Activated T-helper 1 cell treated with anti-CD3 and anti-CD28 coated beads, Interleukin-12 subunit alpha, Interleukin-12 subunit beta, Interleukin-2, Interleukin-4 antibody, amounts not matched to agents 30 ng/mL and 10 ng/mL and 1 ng/mL, durations not matched to agents 14 hours and 24 hours and 36 hours (primary cell): Measurements from ENCODE around the gene DNAJC8. TPM values are rescaled to one million over a fixed set of nuclear protein-coding genes. Genes with fewer than 3 reads are reported as not detected.

Experiments
- DNase-seq: peaks from one replicate; pipeline ENCODE4 v3.0.0; 2021; ENCODE audit warnings: low spot score
- H3K27ac Mint-ChIP-seq: one replicate; pipeline ENCODE4 v1.8.0; 2021; ENCODE audit warnings: mild to moderate bottlenecking, mixed read lengths
- H3K27me3 Mint-ChIP-seq: one replicate; pipeline ENCODE4 v1.8.0; 2022; ENCODE audit warnings: mild to moderate bottlenecking, moderate library complexity, mixed read lengths; ENCODE audit not compliant: insufficient read depth
- H3K36me3 Mint-ChIP-seq: one replicate; pipeline ENCODE4 v1.8.0; 2021; ENCODE audit warnings: low read depth, mixed read lengths
- H3K4me1 Mint-ChIP-seq: one replicate; pipeline ENCODE4 v1.8.0; 2021; ENCODE audit warnings: low read depth, mixed read lengths
- H3K4me3 Mint-ChIP-seq: one replicate; pipeline ENCODE4 v1.8.0; 2021; ENCODE audit warnings: mild to moderate bottlenecking, moderate library complexity, mixed read lengths
- H3K9me3 Mint-ChIP-seq: one replicate; pipeline ENCODE4 v1.8.0; 2021; ENCODE audit warnings: mixed read lengths
- intact Hi-C: fragments of 100-400 bp; cut with micrococcal nuclease; formaldehyde crosslinking; loops from one replicate; pipeline ENCODE4 v1.15.1; 2024
- total RNA-seq: library from RNA; stranded (reverse); gene quantifications from 2 replicates; pipeline ENCODE4 v1.2.3, GENCODE V29; 2022

The DNAJC8 gene
- total RNA-seq, 1 donor from 2014 or later: 97.1 TPM

- peaks cover 57% of the 10 kb centered on the region for H3K4me1 Mint-ChIP-seq
- DNase-seq: no peak
- H3K9me3 Mint-ChIP-seq: no peaks in the 10 kb centered on the region
- peak overlapping the region; percentile 19 for H3K4me3 Mint-ChIP-seq
- peaks cover 5% of the 10 kb centered on the region for H3K36me3 Mint-ChIP-seq
- intact Hi-C loops: no loop called here
- H3K27ac Mint-ChIP-seq: peak overlapping the region; percentile 34
- H3K27me3 Mint-ChIP-seq: peaks cover 34% of the 10 kb centered on the region
Measured at GRCh38 chr1:28170001-28170596, 62.7 kb downstream of the DNAJC8 start.

- H3K27me3 Mint-ChIP-seq: peaks cover 48% of the 10 kb centered on the region
- intact Hi-C loops: no loop called here
- H3K4me1 Mint-ChIP-seq: peaks cover 32% of the 10 kb centered on the region
- H3K36me3 Mint-ChIP-seq: peaks cover 3% of the 10 kb centered on the region
- no peak for DNase-seq
- no peak overlapping the region for H3K4me3 Mint-ChIP-seq
- H3K27ac Mint-ChIP-seq: no peak overlapping the region
- H3K9me3 Mint-ChIP-seq: no peaks in the 10 kb centered on the region
Measured at GRCh38 chr1:28163496-28164161, 69.2 kb downstream of the DNAJC8 start.

- Mint-ChIP-seq H3K4me3 (no peak overlapping the region), H3K9me3 (no peaks in the 10 kb centered on the region), H3K36me3 (peaks cover 3% of the 10 kb centered on the region), H3K27me3 (peaks cover 56% of the 10 kb centered on the region), H3K27ac (no peak overlapping the region), H3K4me1 (peaks cover 26% of the 10 kb centered on the region)
- no peak for DNase-seq
- intact Hi-C loops: no loop called here
Measured at GRCh38 chr1:28162151-28162550, 70.7 kb downstream of the DNAJC8 start.

- DNase-seq: no peak
- H3K4me3 Mint-ChIP-seq: no peak overlapping the region
- H3K27ac Mint-ChIP-seq: no peak overlapping the region
- peaks cover 26% of the 10 kb centered on the region for H3K4me1 Mint-ChIP-seq
- H3K36me3 Mint-ChIP-seq: peaks cover 3% of the 10 kb centered on the region
- H3K9me3 Mint-ChIP-seq: no peaks in the 10 kb centered on the region
- intact Hi-C loops: no loop called here
- peaks cover 56% of the 10 kb centered on the region for H3K27me3 Mint-ChIP-seq
Measured at GRCh38 chr1:28161751-28162150, 71.1 kb downstream of the DNAJC8 start.

GRCh38 chr1:28160782-28161266, 72.0 kb downstream of the DNAJC8 start:
- Mint-ChIP-seq H3K9me3 (no peaks in the 10 kb centered on the region), H3K27ac (no peak overlapping the region), H3K27me3 (peaks cover 55% of the 10 kb centered on the region), H3K36me3 (peaks cover 2% of the 10 kb centered on the region), H3K4me3 (no peak overlapping the region), H3K4me1 (peaks cover 23% of the 10 kb centered on the region)
- DNase-seq: no peak
- intact Hi-C loops: no loop called here

- DNase-seq: no peak
- no peak overlapping the region for H3K27ac Mint-ChIP-seq
- H3K9me3 Mint-ChIP-seq: no peaks in the 10 kb centered on the region
- intact Hi-C loops: no loop called here
- peaks cover 22% of the 10 kb centered on the region for H3K4me1 Mint-ChIP-seq
- H3K36me3 Mint-ChIP-seq: peaks cover 1% of the 10 kb centered on the region
- no peak overlapping the region for H3K4me3 Mint-ChIP-seq
- H3K27me3 Mint-ChIP-seq: peaks cover 57% of the 10 kb centered on the region
Measured at GRCh38 chr1:28159680-28160079, 73.1 kb downstream of the DNAJC8 start.

GRCh38 chr1:28159243-28159642, 73.6 kb downstream of the DNAJC8 start:
- no peaks in the 10 kb centered on the region for H3K9me3 Mint-ChIP-seq
- peaks cover 1% of the 10 kb centered on the region for H3K36me3 Mint-ChIP-seq
- no peak overlapping the region for H3K4me3 Mint-ChIP-seq
- H3K27ac Mint-ChIP-seq: no peak overlapping the region
- no peak for DNase-seq
- intact Hi-C loops: no loop called here
- H3K27me3 Mint-ChIP-seq: peaks cover 56% of the 10 kb centered on the region
- peaks cover 22% of the 10 kb centered on the region for H3K4me1 Mint-ChIP-seq

- intact Hi-C loops: no loop called here
- Mint-ChIP-seq H3K27me3 (peaks cover 55% of the 10 kb centered on the region), H3K4me1 (peaks cover 22% of the 10 kb centered on the region), H3K4me3 (no peak overlapping the region), H3K36me3 (peaks cover 3% of the 10 kb centered on the region), H3K27ac (no peak overlapping the region), H3K9me3 (no peaks in the 10 kb centered on the region)
- DNase-seq: no peak
Measured at GRCh38 chr1:28157894-28158293, 74.9 kb downstream of the DNAJC8 start.

GRCh38 chr1:28156821-28157220, 76.0 kb downstream of the DNAJC8 start:
- DNase-seq: no peak
- Mint-ChIP-seq H3K36me3 (peaks cover 3% of the 10 kb centered on the region), H3K27me3 (peaks cover 51% of the 10 kb centered on the region), H3K9me3 (no peaks in the 10 kb centered on the region), H3K4me1 (peaks cover 19% of the 10 kb centered on the region), H3K27ac (no peak overlapping the region), H3K4me3 (no peak overlapping the region)
- intact Hi-C loops: no loop called here

- peaks cover 46% of the 10 kb centered on the region for H3K27me3 Mint-ChIP-seq
- H3K9me3 Mint-ChIP-seq: no peaks in the 10 kb centered on the region
- no peak overlapping the region for H3K27ac Mint-ChIP-seq
- no peak overlapping the region for H3K4me3 Mint-ChIP-seq
- DNase-seq: no peak
- intact Hi-C loops: no loop called here
- peaks cover 8% of the 10 kb centered on the region for H3K4me1 Mint-ChIP-seq
- H3K36me3 Mint-ChIP-seq: peaks cover 1% of the 10 kb centered on the region
Measured at GRCh38 chr1:28155628-28156027, 77.2 kb downstream of the DNAJC8 start.

- H3K36me3 Mint-ChIP-seq: peaks cover 1% of the 10 kb centered on the region
- no peak for DNase-seq
- H3K27me3 Mint-ChIP-seq: peaks cover 45% of the 10 kb centered on the region
- H3K4me1 Mint-ChIP-seq: peaks cover 4% of the 10 kb centered on the region
- intact Hi-C loops: no loop called here
- H3K27ac Mint-ChIP-seq: no peak overlapping the region
- no peak overlapping the region for H3K4me3 Mint-ChIP-seq
- H3K9me3 Mint-ChIP-seq: no peaks in the 10 kb centered on the region
Measured at GRCh38 chr1:28154078-28154594, 78.7 kb downstream of the DNAJC8 start.
